NB4 (cell line): ENCODE measurements around the gene PTGFRN.
"Not testable (repeated sequence)": the region's sequence is repeated elsewhere in the genome, so short reads cannot be mapped to it uniquely, and the experiment has no call there.

Experiments
- MYC ChIP-seq: IDR thresholded peaks from 2 replicates; pipeline ENCODE4 v1.6.1; 2011; ENCODE audit warnings: low read depth, low read length
- POLR2A ChIP-seq: IDR thresholded peaks from 2 replicates; pipeline ENCODE4 v1.6.1; 2011; ENCODE audit warnings: mild to moderate bottlenecking; ENCODE audit not compliant: insufficient read length; ENCODE audit errors: extremely low read depth
- TF ChIP-seq, protein P1 (sequence below): IDR thresholded peaks from one replicate; pipeline ENCODE4 v1.5.1; 2012; ENCODE audit warnings: low read depth, low read length
- TF ChIP-seq, protein P2 (sequence below): IDR thresholded peaks from 2 replicates; pipeline ENCODE4 v1.6.1; 2011; ENCODE audit warnings: low read depth, low read length

GRCh38 chr1:116980309-116980708, 70.6 kb downstream of the PTGFRN start:
- not testable (repeated sequence) for TF ChIP-seq POLR2A, MYC
- TF ChIP-seq, protein P1, sequence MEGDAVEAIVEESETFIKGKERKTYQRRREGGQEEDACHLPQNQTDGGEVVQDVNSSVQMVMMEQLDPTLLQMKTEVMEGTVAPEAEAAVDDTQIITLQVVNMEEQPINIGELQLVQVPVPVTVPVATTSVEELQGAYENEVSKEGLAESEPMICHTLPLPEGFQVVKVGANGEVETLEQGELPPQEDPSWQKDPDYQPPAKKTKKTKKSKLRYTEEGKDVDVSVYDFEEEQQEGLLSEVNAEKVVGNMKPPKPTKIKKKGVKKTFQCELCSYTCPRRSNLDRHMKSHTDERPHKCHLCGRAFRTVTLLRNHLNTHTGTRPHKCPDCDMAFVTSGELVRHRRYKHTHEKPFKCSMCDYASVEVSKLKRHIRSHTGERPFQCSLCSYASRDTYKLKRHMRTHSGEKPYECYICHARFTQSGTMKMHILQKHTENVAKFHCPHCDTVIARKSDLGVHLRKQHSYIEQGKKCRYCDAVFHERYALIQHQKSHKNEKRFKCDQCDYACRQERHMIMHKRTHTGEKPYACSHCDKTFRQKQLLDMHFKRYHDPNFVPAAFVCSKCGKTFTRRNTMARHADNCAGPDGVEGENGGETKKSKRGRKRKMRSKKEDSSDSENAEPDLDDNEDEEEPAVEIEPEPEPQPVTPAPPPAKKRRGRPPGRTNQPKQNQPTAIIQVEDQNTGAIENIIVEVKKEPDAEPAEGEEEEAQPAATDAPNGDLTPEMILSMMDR: not testable (repeated sequence)
- TF ChIP-seq, protein P2, sequence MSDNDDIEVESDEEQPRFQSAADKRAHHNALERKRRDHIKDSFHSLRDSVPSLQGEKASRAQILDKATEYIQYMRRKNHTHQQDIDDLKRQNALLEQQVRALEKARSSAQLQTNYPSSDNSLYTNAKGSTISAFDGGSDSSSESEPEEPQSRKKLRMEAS: not testable (repeated sequence)
